ENCODE data around the gene CNOT1. TPM values are rescaled to one million over a fixed set of nuclear protein-coding genes. Genes with fewer than 3 reads are reported as not detected.
"Not testable (repeated sequence)": the region's sequence is repeated elsewhere in the genome, so short reads cannot be mapped to it uniquely, and the experiment has no call there.

CNOT1 gene
- polyA plus RNA-seq, 1 experiment: 151 TPM

DNA sequence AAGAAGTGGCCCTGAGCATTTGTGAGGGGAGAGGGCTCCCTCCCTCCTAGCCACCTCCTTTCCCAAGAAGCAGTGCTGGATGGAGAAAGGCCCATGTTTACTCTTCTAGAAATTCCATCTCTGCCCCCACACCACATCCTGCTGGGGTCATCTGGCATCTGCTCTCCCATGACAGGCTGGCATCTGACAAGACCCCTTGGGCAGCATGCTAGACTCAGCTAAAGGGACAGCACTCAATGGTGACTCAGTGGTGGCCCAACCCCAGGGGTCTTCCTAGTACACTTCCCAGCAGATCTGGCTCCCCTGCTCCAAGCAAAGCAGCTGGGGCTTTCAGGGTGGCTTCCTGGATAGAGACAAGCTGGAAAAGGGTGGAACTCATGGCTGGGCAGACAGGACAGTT lies 40.6 kb upstream of the CNOT1 start:
- TF ChIP-seq, protein P1, sequence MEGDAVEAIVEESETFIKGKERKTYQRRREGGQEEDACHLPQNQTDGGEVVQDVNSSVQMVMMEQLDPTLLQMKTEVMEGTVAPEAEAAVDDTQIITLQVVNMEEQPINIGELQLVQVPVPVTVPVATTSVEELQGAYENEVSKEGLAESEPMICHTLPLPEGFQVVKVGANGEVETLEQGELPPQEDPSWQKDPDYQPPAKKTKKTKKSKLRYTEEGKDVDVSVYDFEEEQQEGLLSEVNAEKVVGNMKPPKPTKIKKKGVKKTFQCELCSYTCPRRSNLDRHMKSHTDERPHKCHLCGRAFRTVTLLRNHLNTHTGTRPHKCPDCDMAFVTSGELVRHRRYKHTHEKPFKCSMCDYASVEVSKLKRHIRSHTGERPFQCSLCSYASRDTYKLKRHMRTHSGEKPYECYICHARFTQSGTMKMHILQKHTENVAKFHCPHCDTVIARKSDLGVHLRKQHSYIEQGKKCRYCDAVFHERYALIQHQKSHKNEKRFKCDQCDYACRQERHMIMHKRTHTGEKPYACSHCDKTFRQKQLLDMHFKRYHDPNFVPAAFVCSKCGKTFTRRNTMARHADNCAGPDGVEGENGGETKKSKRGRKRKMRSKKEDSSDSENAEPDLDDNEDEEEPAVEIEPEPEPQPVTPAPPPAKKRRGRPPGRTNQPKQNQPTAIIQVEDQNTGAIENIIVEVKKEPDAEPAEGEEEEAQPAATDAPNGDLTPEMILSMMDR (IDR thresholded peaks at IDR 0.05; ENCODE audit: low read depth, low read length): no peak
- no peak overlapping the region for H3K27ac ChIP-seq (ENCODE audit: low read depth, low read length)
- DNase-seq (ENCODE audit: low read depth, low spot score): no peak
- no peaks in the 10 kb centered on the region for H3K9me3 ChIP-seq (ENCODE audit: control insufficient read depth, insufficient read depth, low read length)
- no peak overlapping the region for H3K4me3 ChIP-seq (ENCODE audit: low read depth, low read length)
- POLR2A ChIA-PET: no interaction called here
- CTCF ChIA-PET: interaction anchor here (1.4 to 1.9 kb wide), 2 partner anchors 9 to 86 kb away, joined by 3 to 6 read pairs; no protein-coding TSS in a partner anchor
- H3K27me3 ChIP-seq (ENCODE audit: control insufficient read depth, insufficient read depth, low read length): no peaks in the 10 kb centered on the region

DNA sequence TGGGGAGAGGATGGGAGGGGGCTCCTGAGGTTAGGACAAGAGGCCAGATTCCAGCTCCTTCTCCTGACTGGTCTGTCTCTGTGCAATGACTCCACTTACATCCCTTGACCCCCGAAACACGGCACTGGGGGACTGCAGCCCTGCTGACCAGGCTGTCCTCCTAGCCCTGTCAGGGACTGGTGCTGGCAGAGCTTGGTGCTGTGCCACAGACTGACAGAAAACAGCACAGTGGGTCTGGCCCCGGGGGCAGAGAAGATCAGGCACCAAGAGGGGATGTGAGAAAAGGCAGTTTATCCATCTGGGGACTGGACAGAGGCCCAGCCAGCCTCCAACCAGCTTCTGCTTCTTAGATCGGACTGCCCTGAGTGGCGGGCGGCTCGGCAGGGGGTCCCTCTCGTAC lies 35.6 kb upstream of the CNOT1 start:
- DNase-seq (ENCODE audit: low read depth, low spot score): no peak
- H3K27ac ChIP-seq (ENCODE audit: low read depth, low read length): no peak overlapping the region
- H3K4me3 ChIP-seq (ENCODE audit: low read depth, low read length): no peak overlapping the region
- TF ChIP-seq, protein P1 (IDR thresholded peaks at IDR 0.05; ENCODE audit: low read depth, low read length): no peak
- no peaks in the 10 kb centered on the region for H3K9me3 ChIP-seq (ENCODE audit: control insufficient read depth, insufficient read depth, low read length)
- H3K27me3 ChIP-seq (ENCODE audit: control insufficient read depth, insufficient read depth, low read length): no peaks in the 10 kb centered on the region
- ChIA-PET CTCF (interaction anchor here (1.4 kb wide), 1 partner anchor 91 kb away, joined by 6 read pairs; no protein-coding TSS in a partner anchor), POLR2A (interaction anchor here (0.7 kb wide), 1 partner anchor 20 kb away, joined by 3 read pairs; the partner anchor contains the start of gene SLC38A7)

DNA sequence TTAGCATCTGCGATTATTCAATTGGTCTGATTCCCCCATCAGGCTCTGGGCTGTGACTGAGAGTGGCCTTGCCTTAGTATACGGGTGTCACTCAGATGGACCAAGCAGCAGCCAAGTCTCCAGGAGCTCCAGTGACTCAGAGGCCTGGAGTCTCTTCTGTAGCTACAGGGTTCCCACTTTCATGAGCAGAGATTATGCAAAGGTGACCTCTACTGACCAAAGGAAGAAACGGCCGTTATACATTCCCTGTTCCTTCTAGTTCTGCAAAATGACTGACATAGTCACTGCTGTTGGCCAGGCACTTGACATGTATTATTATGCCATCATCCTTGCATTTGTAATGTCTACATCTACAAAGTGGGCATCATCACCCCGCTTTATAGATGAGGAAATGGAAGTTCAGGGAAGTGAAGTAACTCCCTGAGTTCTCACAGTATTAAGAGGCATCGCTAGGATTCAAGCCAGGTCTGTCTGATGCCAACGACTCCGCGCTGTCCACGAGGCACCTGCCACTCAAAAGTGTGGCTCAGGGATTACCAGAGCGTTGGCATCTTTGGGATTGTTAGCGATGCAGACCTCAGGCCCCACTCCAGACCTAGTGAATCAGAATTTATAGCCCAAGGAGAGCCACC lies 31.7 kb upstream of the CNOT1 start:
- no peaks in the 10 kb centered on the region for H3K27me3 ChIP-seq (ENCODE audit: control insufficient read depth, insufficient read depth, low read length)
- H3K4me3 ChIP-seq (ENCODE audit: low read depth, low read length): no peak overlapping the region
- H3K27ac ChIP-seq (ENCODE audit: low read depth, low read length): no peak overlapping the region
- ChIA-PET CTCF (interaction anchor here (0.5 to 2.7 kb wide), 30 partner anchors 8 to 971 kb away, joined by 3 to 21 read pairs (median 4); partner anchors contain the start of gene SLC38A7), POLR2A (interaction anchor here (0.7 to 1.0 kb wide), 4 partner anchors 9 to 116 kb away, joined by 3 to 8 read pairs (median 4); partner anchors contain the start of gene CNOT1)
- DNase-seq (ENCODE audit: low read depth, low spot score): peak; percentile 66
- no peaks in the 10 kb centered on the region for H3K9me3 ChIP-seq (ENCODE audit: control insufficient read depth, insufficient read depth, low read length)
- TF ChIP-seq, protein P1 (IDR thresholded peaks at IDR 0.05; ENCODE audit: low read depth, low read length): peak; percentile 81

DNA sequence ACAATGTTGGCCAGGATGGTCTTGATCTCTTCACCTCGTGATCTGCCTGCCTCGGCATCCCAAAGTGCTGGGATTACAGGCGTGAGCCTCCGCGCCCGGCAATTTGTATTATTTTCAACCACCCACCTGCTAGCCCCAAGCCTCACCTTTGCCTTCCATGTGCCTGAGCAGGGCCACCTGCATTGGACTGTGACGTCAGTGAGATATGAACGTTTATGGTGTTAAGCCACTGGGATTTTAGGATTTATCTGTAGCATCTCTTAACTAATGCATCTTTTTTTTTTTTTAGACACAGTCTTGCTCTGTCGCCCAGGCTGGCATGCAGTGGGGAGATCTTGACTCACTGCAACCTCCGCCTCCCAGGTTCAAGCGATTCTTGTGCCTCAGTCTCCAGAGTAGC lies 30.3 kb upstream of the CNOT1 start:
- DNase-seq (ENCODE audit: low read depth, low spot score); H3K4me3 ChIP-seq (ENCODE audit: low read depth, low read length); POLR2A ChIA-PET; H3K27ac ChIP-seq (ENCODE audit: low read depth, low read length); H3K27me3 ChIP-seq (ENCODE audit: control insufficient read depth, insufficient read depth, low read length); H3K9me3 ChIP-seq (ENCODE audit: control insufficient read depth, insufficient read depth, low read length): not testable (repeated sequence)
- CTCF ChIA-PET: interaction anchor here (0.7 to 1.2 kb wide), 2 partner anchors 10 to 323 kb away, joined by 4 to 21 read pairs; no protein-coding TSS in a partner anchor

DNA sequence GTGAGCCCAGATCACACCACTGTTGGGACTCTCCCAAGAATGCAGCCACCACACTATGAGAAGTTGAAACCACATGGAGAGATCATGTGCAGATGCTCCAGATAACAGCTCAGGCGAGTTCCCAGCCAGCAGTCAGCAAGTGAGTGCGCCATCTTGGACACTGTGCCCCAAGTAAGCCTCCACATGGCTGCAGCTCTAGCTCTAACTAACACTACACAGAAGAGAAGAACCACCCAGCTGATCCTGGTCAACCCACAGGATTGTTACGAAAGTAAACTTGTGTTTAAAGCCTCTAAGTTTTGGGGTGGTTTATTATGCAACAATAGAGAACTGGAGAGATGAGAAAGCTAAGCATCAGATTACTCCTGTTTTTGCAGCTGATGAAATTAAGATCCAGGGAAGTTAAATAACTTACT lies 29.2 kb upstream of the CNOT1 start:
- H3K4me3 ChIP-seq (ENCODE audit: low read depth, low read length): no peak overlapping the region
- H3K27ac ChIP-seq (ENCODE audit: low read depth, low read length): no peak overlapping the region
- TF ChIP-seq, protein P1 (IDR thresholded peaks at IDR 0.05; ENCODE audit: low read depth, low read length): no peak
- ChIA-PET CTCF (interaction anchor here (0.6 to 2.7 kb wide), 5 partner anchors 139 to 322 kb away, joined by 3 to 12 read pairs (median 3); no protein-coding TSS in a partner anchor), POLR2A (interaction anchor here (0.6 to 1.1 kb wide), 2 partner anchors 30 to 92 kb away, joined by 3 read pairs; partner anchors contain the start of gene CNOT1)
- H3K27me3 ChIP-seq (ENCODE audit: control insufficient read depth, insufficient read depth, low read length): no peaks in the 10 kb centered on the region
- no peaks in the 10 kb centered on the region for H3K9me3 ChIP-seq (ENCODE audit: control insufficient read depth, insufficient read depth, low read length)
- no peak for DNase-seq (ENCODE audit: low read depth, low spot score)

Measured in AG04450 (cell line).